GM12878 (cell line): ENCODE measurements around the gene PHF3. TPM values are rescaled to one million over a fixed set of nuclear protein-coding genes. Genes with fewer than 3 reads are reported as not detected.

Experiments
- ATAC-seq: fragments of 200-7000 bp; cut with Tn5 transposase; 3 replicates; pipeline ENCODE4 v1.9.1; 2020; ENCODE audit warnings: mild to moderate bottlenecking, moderate library complexity
- BruUV-seq: library from RNA; stranded (reverse); fragments of 400-500 nt; replicated peaks from 2 replicates; lab custom pipeline; 2021; lab: Mats Ljungman, UMichigan
- CTCF ChIA-PET: fragments of 300-600 bp; sonication (Branson Sonifier 250); formaldehyde crosslinking; extraction: SDS; loops from one replicate; lab custom pipeline; 2021; ENCODE audit warnings: inconsistent platforms; lab: Yijun Ruan, JAX
- POLR2A ChIA-PET: fragments of 350-600 bp; formaldehyde crosslinking; extraction: SDS; loops from one replicate; lab custom pipeline; 2021; ENCODE audit warnings: inconsistent platforms; lab: Charles Lee
- RAD21 ChIA-PET: fragments of 300-600 bp; sonication (Branson Sonifier 250); formaldehyde crosslinking; loops from one replicate; lab custom pipeline; 2023; ENCODE audit warnings: antibody characterized with exemption; ENCODE audit not compliant: unreplicated experiment; lab: Charles Lee
- SMC1A ChIA-PET: fragments of 300-600 bp; sonication (Branson Sonifier 250); formaldehyde crosslinking; loops from one replicate; lab custom pipeline; 2023; ENCODE audit not compliant: unreplicated experiment, uncharacterized antibody; lab: Charles Lee
- DNase-seq: peaks from one replicate; pipeline ENCODE4 v3.0.0-alpha.2; 2011; ENCODE audit warnings: low read depth, low spot score
- FAIRE-seq: peaks from 3 replicates; lab custom pipeline; 2011; peaks lifted over from hg19 to GRCh38; lab: Jason Lieb, UNC
- H2AFZ ChIP-seq: 2 replicates; pipeline ENCODE4 v1.6.0; 2011; ENCODE audit warnings: low read depth, low read length, control low read depth; ENCODE audit not compliant: control insufficient read depth
- H3K27ac ChIP-seq: 2 replicates; pipeline ENCODE4 v1.5.1; 2011; ENCODE audit warnings: control low read depth; ENCODE audit not compliant: control insufficient read depth, insufficient read depth
- H3K27me3 ChIP-seq, 2 experiments: replicated peaks in 1 of 2; 2 replicates each; pipeline versions ENCODE4 v1.6.0 to v1.6.1; 2011; ENCODE audit warnings: low read length in 1 of 2; ENCODE audit not compliant: control insufficient read depth in 2 of 2, insufficient read depth in 2 of 2
- H3K36me3 ChIP-seq, 2 experiments: 2 replicates each; pipeline ENCODE4 v1.5.1; 2011; ENCODE audit warnings: low read length in 1 of 2; ENCODE audit not compliant: control insufficient read depth in 2 of 2, insufficient read depth in 2 of 2
- H3K4me1 ChIP-seq: 2 replicates; pipeline ENCODE4 v1.6.1; 2011; ENCODE audit warnings: mild to moderate bottlenecking, low read length, moderate library complexity, mixed read lengths; ENCODE audit not compliant: control insufficient read depth, insufficient read depth
- H3K4me2 ChIP-seq: 2 replicates; pipeline ENCODE4 v1.6.0; 2011; ENCODE audit warnings: control low read depth; ENCODE audit not compliant: control insufficient read depth, insufficient read depth
- H3K4me3 ChIP-seq: fragments of 200-600 bp; sonication (generic); 2 replicates; pipeline ENCODE4 v1.5.1; 2016
- H3K79me2 ChIP-seq: 2 replicates; pipeline ENCODE4 v1.6.0; 2011; ENCODE audit warnings: low read length; ENCODE audit not compliant: control insufficient read depth, insufficient read depth
- H3K9ac ChIP-seq: 2 replicates; pipeline ENCODE4 v1.8.0; 2011; ENCODE audit warnings: low read length, control low read depth, mixed read lengths; ENCODE audit not compliant: control insufficient read depth, insufficient read depth
- H3K9me3 ChIP-seq: replicated peaks from 3 replicates; pipeline ENCODE4 v1.5.1; 2011; ENCODE audit warnings: mild to moderate bottlenecking, low read length; ENCODE audit not compliant: control insufficient read depth, insufficient read depth
- H4K20me1 ChIP-seq: 2 replicates; pipeline ENCODE4 v1.6.0; 2011; ENCODE audit not compliant: control insufficient read depth, insufficient read depth
- ATF2 ChIP-seq: IDR thresholded peaks from 2 replicates; pipeline ENCODE4 v1.6.1; 2012; ENCODE audit warnings: low read length, inconsistent platforms
- CBX3 ChIP-seq: fragments of 200-600 bp; sonication (generic); IDR thresholded peaks from 2 replicates; pipeline ENCODE4 v1.6.1; 2016; ENCODE audit warnings: low read depth, borderline replicate concordance
- CHD1 ChIP-seq: IDR thresholded peaks from 2 replicates; pipeline ENCODE4 v1.6.1; 2012; ENCODE audit warnings: low read depth, low read length, improper control_type of control experiment
- FOXK2 ChIP-seq: fragments of 450-650 bp; IDR thresholded peaks from 2 replicates; pipeline ENCODE4 v1.6.1; 2017; ENCODE audit warnings: mild to moderate bottlenecking, moderate library complexity
- KDM1A ChIP-seq: fragments of 200-600 bp; sonication (generic); IDR thresholded peaks from 2 replicates; pipeline ENCODE4 v1.6.1; 2016; ENCODE audit warnings: borderline replicate concordance
- KLF5 ChIP-seq: fragments of 450-650 bp; IDR thresholded peaks from 2 replicates; pipeline ENCODE4 v1.6.1; 2014; ENCODE audit warnings: mild to moderate bottlenecking; ENCODE audit not compliant: partially characterized antibody
- MXI1 ChIP-seq: fragments of 150-350 bp; IDR thresholded peaks from 2 replicates; pipeline ENCODE4 v1.6.1; 2011; ENCODE audit warnings: low read depth, mild to moderate bottlenecking, inconsistent platforms, low read length, improper control_type of control experiment
- NRF1 ChIP-seq: conservative IDR thresholded peaks from 2 replicates; pipeline ENCODE4 v1.6.1; 2011; ENCODE audit warnings: mild to moderate bottlenecking, low read depth, low read length, improper control_type of control experiment
- POLR2A ChIP-seq: IDR thresholded peaks from 2 replicates; pipeline ENCODE4 v1.6.1; 2011; ENCODE audit warnings: low read depth, mild to moderate bottlenecking, low read length
- POU2F2 ChIP-seq: IDR thresholded peaks from 3 replicates; pipeline ENCODE4 v1.6.1; 2011; ENCODE audit warnings: low read depth, mild to moderate bottlenecking, low read length, borderline replicate concordance
- RELA ChIP-seq: fragments of 450-650 bp; IDR thresholded peaks from 2 replicates; pipeline ENCODE4 v1.8.0; 2014; ENCODE audit warnings: borderline replicate concordance; ENCODE audit not compliant: partially characterized antibody
- SIX5 ChIP-seq: IDR thresholded peaks from 2 replicates; pipeline ENCODE4 v1.6.1; 2011; ENCODE audit warnings: mild to moderate bottlenecking, low read depth, low read length, moderate library complexity; ENCODE audit not compliant: severe bottlenecking
- TAF1 ChIP-seq: IDR thresholded peaks from 2 replicates; pipeline ENCODE4 v1.6.1; 2011; ENCODE audit warnings: mild to moderate bottlenecking, low read depth, low read length, borderline replicate concordance
- TCF7 ChIP-seq: IDR thresholded peaks from 2 replicates; pipeline ENCODE4 v1.6.1; 2014; ENCODE audit warnings: antibody characterized with exemption, borderline replicate concordance
- USF2 ChIP-seq: IDR thresholded peaks from 2 replicates; pipeline ENCODE4 v1.6.1; 2011; ENCODE audit warnings: low read depth, low read length, improper control_type of control experiment, borderline replicate concordance
- ZBED1 ChIP-seq: IDR thresholded peaks from 2 replicates; pipeline ENCODE4 v1.6.1; 2016; ENCODE audit warnings: borderline replicate concordance
- WGBS: methylation state at CpG from one replicate; pipeline ENCODE4 v1.1.6; 2016; ENCODE audit warnings: low lambda C conversion rate; ENCODE audit not compliant: insufficient replicate concordance, insufficient coverage; ENCODE audit errors: missing lambda C conversion rate; 5-methylcytosine and 5-hydroxymethylcytosine counted together
- in situ Hi-C: fragments of 300-500 bp; cut with MboI; formaldehyde crosslinking; loops from 9 replicates; pipeline ENCODE4 v1.14.3; 2018; ENCODE audit warnings: mixed read lengths
- intact Hi-C: fragments of 100-400 bp; cut with micrococcal nuclease; formaldehyde crosslinking; loops from one replicate; pipeline ENCODE4 v1.14.2; 2022; ENCODE audit not compliant: unreplicated experiment
- polyA plus RNA-seq, 11 experiments: library from polyadenylated mRNA; depleted of rRNA in 4 of 11; unstranded in 6 of 11; stranded (reverse) in 5 of 11; fragments of >200 nt; fragmentation: Nextera tagmentation in 4 of 11; fragmentation: Illumina TruSeq in 1 of 11; extraction: Ambion mirVana in 4 of 11; extraction: Trizol in 1 of 11; gene quantifications; 1 replicate in 1 of 11; 2 replicates in 10 of 11; pipeline versions ENCODE4 v1.2.1 to v1.2.3, GENCODE V29; 2011 to 2016; ENCODE audit warnings: inconsistent platforms in 2 of 11, missing spikeins in 2 of 11, low read depth in 1 of 11
- total RNA-seq, 4 experiments: library from RNA; depleted of rRNA in 3 of 4; stranded (reverse); fragments of >200 nt in 3 of 4; fragmentation: Illumina TruSeq in 1 of 4; extraction: Trizol in 1 of 4; gene quantifications; 2 replicates each; pipeline versions ENCODE4 v1.2.1 to v1.2.3, GENCODE V29; 2013 to 2021
- TF ChIP-seq, protein P1 (sequence below): fragments of 450-650 bp; IDR thresholded peaks from 2 replicates; pipeline ENCODE4 v1.6.1; 2017; ENCODE audit warnings: mild to moderate bottlenecking, moderate library complexity

The PHF3 gene
- total and polyA plus RNA-seq, 10 of the 15 experiments (the other 5 are each of a cell fraction or from before 2014, with no cell fraction given) = 8.3 to 61.5 (median 26.6) TPM

- intact Hi-C loops (no loop called here), in situ Hi-C loops (no loop called here)
- H3K79me2 ChIP-seq = peaks cover 94% of the 10 kb centered on the region
- H3K36me3 ChIP-seq = peaks cover 0 to 4% of the 10 kb centered on the region in 2 experiments; a peak in 1 of 4 replicates
- H3K27me3 ChIP-seq = no peaks in the 10 kb centered on the region
- H3K9ac ChIP-seq = no peak overlapping the region
- no peak for FAIRE-seq
- RAD21 ChIA-PET = interaction anchor here (1.0 kb wide), 1 partner anchor 8 kb away, joined by 3 read pairs; no protein-coding TSS in a partner anchor
- peaks cover 3% of the 10 kb centered on the region; the same call in 1 of the 2 replicates for H4K20me1 ChIP-seq
- peak; percentile 27 for ATAC-seq
- H3K9me3 ChIP-seq = no peaks in the 10 kb centered on the region
- TF ChIP-seq KLF5 = no peak
- TF ChIP-seq TAF1 = no peak
- TF ChIP-seq MXI1 = no peak
- TF ChIP-seq CBX3 = no peak
- no peak for TF ChIP-seq RELA
- no peak for TF ChIP-seq USF2
- TF ChIP-seq POLR2A = no peak
- TF ChIP-seq NRF1 = no peak
- TF ChIP-seq FOXK2 = no peak
- TF ChIP-seq, protein P1, sequence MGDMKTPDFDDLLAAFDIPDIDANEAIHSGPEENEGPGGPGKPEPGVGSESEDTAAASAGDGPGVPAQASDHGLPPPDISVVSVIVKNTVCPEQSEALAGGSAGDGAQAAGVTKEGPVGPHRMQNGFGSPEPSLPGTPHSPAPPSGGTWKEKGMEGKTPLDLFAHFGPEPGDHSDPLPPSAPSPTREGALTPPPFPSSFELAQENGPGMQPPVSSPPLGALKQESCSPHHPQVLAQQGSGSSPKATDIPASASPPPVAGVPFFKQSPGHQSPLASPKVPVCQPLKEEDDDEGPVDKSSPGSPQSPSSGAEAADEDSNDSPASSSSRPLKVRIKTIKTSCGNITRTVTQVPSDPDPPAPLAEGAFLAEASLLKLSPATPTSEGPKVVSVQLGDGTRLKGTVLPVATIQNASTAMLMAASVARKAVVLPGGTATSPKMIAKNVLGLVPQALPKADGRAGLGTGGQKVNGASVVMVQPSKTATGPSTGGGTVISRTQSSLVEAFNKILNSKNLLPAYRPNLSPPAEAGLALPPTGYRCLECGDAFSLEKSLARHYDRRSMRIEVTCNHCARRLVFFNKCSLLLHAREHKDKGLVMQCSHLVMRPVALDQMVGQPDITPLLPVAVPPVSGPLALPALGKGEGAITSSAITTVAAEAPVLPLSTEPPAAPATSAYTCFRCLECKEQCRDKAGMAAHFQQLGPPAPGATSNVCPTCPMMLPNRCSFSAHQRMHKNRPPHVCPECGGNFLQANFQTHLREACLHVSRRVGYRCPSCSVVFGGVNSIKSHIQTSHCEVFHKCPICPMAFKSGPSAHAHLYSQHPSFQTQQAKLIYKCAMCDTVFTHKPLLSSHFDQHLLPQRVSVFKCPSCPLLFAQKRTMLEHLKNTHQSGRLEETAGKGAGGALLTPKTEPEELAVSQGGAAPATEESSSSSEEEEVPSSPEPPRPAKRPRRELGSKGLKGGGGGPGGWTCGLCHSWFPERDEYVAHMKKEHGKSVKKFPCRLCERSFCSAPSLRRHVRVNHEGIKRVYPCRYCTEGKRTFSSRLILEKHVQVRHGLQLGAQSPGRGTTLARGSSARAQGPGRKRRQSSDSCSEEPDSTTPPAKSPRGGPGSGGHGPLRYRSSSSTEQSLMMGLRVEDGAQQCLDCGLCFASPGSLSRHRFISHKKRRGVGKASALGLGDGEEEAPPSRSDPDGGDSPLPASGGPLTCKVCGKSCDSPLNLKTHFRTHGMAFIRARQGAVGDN = no peak
- no peak for TF ChIP-seq ATF2
- no peak for TF ChIP-seq KDM1A
- no peak for TF ChIP-seq CHD1
- no peak for TF ChIP-seq POU2F2
- TF ChIP-seq SIX5 = no peak
- no peak for TF ChIP-seq TCF7
- no peak for TF ChIP-seq ZBED1
- SMC1A ChIA-PET = interaction anchor here (1.4 to 2.7 kb wide), 3 partner anchors 9 to 287 kb away, joined by 3 to 7 read pairs (median 6); no protein-coding TSS in a partner anchor
- POLR2A ChIA-PET = interaction anchor here (1.5 kb wide), 1 partner anchor 8 kb away, joined by 3 read pairs; no protein-coding TSS in a partner anchor
- H2AFZ ChIP-seq = no peak overlapping the region
- CTCF ChIA-PET = no interaction called here
- H3K4me1 ChIP-seq = peaks cover 4% of the 10 kb centered on the region; the same call in 1 of the 2 replicates
- no peak for DNase-seq
- H3K4me3 ChIP-seq = peak overlapping the region; percentile 55; the same call in 1 of the 2 replicates
- peak overlapping the region; percentile 46 for H3K4me2 ChIP-seq
- no TSS peak for BruUV-seq
- 69% methylated on average over 2 of the region's 2 CpGs for WGBS
- no peak overlapping the region for H3K27ac ChIP-seq
Observed at GRCh38 chr6:63640062-63640461, 4.5 kb downstream of the PHF3 start.
